Fibroblast of pulmonary artery (primary cell): ENCODE results near the gene AMPH.
"Not testable (repeated sequence)": the region's sequence is repeated elsewhere in the genome, so short reads cannot be mapped to it uniquely, and the experiment has no call there.

Experiments used
- DNase-seq: peaks from one replicate; pipeline ENCODE4 v3.0.0-alpha.2; 2010; ENCODE audit warnings: low read depth
- H3K4me3 ChIP-seq: replicated peaks from 2 replicates; pipeline ENCODE4 v1.5.1; 2011; ENCODE audit warnings: low read depth, mild to moderate bottlenecking, control low read depth, low read length, moderate library complexity
- TF ChIP-seq, protein P1 (sequence below): IDR thresholded peaks from 2 replicates; pipeline ENCODE4 v1.5.1; 2011; ENCODE audit warnings: mild to moderate bottlenecking, control low read depth, low read length, inconsistent platforms; ENCODE audit errors: missing control alignments

The AMPH gene

DNA sequence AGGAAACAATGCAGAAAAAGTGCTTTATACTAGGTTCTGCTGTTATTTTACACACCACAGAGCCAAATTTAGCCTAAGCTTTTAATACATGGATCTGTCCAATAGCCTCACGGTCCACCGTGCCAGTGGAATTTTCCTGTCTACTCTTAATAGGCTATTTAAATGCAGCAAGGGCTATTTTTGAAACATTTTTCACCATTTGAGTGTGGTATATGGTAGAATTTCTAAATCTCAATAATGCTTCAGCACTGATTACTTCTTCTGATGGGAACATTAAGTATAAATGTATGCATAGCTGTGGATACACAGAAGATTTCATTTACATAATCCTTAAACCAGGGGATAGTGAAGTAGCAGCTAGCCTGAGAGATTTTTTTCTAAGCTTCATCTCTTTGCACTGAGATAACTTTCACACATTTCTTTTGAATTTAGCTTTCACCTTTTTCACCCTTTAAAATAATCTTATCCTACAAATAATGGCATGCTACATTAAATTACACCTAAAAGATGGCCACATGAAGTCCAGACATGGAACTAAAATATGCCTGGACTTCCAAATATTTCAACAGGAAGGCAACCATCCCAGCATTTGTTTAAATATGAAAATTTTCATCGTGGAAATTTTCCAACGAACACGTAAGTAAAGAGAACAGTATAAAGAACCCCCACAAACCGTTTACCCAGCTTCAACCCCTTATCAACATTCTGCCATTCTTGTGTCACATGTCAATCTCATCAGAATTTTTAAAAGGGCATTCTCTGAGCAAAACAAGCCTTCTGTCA, 45.4 kb downstream of the AMPH start:
- no peak for DNase-seq
- TF ChIP-seq, protein P1, sequence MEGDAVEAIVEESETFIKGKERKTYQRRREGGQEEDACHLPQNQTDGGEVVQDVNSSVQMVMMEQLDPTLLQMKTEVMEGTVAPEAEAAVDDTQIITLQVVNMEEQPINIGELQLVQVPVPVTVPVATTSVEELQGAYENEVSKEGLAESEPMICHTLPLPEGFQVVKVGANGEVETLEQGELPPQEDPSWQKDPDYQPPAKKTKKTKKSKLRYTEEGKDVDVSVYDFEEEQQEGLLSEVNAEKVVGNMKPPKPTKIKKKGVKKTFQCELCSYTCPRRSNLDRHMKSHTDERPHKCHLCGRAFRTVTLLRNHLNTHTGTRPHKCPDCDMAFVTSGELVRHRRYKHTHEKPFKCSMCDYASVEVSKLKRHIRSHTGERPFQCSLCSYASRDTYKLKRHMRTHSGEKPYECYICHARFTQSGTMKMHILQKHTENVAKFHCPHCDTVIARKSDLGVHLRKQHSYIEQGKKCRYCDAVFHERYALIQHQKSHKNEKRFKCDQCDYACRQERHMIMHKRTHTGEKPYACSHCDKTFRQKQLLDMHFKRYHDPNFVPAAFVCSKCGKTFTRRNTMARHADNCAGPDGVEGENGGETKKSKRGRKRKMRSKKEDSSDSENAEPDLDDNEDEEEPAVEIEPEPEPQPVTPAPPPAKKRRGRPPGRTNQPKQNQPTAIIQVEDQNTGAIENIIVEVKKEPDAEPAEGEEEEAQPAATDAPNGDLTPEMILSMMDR = no peak
- H3K4me3 ChIP-seq = no peak overlapping the region

DNA sequence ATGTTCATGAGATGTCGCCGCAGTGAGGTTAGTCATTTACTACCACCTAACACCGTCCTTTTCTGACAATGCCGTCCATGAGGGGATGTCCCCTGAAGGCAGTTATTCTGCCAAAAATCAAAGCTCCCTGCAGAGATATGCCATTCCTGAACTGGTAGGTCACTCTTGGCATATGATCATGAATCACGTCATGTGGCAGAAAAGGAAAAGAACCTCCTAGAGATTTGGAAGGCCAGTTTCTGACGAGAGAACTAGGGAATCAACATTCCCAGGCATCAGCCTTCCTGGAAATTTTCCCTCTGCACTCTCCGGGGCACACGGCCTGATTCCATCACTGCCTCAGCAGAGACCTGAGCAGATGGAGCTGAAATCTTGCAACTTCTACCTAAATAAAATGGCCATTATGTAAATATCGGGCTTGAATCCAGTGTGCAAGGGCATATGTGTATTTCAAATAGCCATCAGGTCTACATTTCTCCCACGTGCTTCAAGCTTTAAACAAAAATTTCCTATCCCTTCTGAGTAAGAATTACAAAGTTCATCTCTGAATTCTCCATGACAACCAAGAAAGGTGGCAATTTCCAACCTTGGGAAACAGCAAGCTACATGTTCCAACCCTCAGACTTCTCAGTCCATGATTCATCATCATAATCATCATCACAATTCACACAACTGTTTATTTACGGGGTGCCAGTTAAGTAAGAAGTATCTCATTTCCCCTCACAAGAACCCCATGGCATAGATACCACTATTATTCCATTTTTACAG, 46.5 kb downstream of the AMPH start:
- peak; percentile 65 for DNase-seq
- TF ChIP-seq, protein P1 = no peak
- no peak overlapping the region for H3K4me3 ChIP-seq

DNA sequence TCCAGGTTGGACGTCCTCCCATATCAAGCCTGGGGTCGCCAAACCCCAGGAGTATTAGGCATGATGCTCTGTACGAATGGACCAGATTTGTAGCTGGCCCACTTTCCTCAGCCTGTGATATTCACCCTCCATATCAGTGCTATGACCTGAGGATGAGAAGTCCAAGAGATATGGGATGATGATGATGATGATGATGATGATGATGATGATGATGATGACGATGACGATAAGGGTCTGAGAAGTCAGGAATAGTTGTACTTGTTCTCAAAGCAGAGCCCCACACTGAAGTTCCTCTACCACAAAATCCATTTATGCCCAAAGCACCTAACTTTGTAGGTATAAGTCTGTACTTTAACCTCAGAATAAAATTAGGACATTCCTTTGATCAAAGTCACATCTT, 50.7 kb downstream of the AMPH start:
- TF ChIP-seq, protein P1 = no peak
- H3K4me3 ChIP-seq = no peak overlapping the region
- no peak for DNase-seq

DNA sequence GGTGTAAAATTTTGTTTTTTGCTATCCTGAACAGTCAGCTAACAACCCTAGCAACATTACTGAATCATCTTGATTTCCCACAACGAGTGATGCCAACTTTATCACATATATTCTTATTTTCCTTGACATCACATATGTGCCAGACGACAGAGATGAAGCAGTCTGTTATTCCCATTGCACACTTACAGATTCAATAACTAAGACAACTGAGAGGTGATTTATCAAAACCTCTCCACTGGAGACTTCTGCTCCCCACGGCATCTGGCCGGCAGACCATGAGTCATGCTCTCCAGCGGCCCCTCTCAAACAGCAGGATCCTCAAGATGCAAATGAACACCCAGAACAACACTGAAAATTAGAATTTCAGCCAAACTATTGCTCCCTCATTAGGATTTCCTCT, 57.1 kb downstream of the AMPH start:
- TF ChIP-seq, protein P1 = no peak
- DNase-seq = no peak
- no peak overlapping the region for H3K4me3 ChIP-seq

DNA sequence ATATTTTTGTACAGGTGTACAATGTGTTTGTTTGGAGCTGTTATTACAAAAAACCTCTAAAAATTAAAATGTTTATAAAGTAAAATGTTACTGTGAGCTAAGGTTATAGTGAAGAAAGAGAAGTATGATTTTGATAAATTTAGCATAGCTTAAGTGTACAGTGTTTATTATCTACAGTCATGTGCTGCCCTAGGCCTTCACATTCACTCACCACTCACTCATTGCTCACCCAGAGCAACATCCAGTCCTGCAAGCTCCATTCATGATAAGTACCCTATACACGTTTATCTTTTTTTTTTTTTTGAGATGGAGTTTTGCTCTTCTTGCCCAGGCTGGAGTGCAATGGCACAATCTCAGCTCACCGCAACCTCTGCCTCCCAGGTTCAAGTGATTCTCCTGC, 59.6 kb downstream of the AMPH start:
- H3K4me3 ChIP-seq, DNase-seq: not testable (repeated sequence)

DNA sequence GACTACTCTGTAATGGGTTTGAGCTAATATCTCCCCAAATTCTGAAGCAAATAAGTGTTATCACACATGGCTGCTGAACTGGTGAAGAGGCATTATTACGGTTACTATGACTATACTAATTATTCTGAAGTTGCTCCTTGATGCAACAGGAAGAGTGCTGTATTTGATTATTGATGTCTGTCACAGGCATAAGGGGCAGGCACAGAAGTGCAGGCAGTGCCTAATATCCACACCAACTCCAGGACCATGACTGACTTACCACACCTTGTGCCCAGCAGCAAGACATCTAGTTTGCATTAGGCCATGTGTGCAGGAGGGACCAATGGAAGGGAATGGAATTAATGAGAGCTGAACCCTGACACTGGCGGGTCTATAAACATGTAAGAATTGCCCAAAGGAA, 62.7 kb downstream of the AMPH start:
- no peak for DNase-seq
- TF ChIP-seq, protein P1 = no peak
- H3K4me3 ChIP-seq = no peak overlapping the region

DNA sequence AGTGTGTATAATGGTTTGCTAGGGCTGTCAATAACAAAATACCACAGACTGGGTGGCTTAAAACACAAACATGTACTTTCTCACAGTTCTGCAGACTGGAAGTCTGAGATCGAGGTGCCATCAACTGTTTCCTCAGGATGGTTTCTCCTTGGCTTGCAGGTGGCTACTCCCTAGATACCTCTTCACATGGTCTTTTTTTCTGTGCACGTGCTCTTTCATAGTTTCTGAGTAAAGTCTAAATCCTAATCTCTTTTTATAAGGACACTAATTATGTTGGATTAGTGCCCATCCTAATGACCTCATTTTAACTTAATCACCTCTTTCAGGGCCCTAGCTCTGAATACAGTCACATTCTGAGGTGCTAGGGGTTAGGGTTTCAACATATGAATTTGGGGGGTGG, 65.9 kb downstream of the AMPH start:
- no peak overlapping the region for H3K4me3 ChIP-seq
- TF ChIP-seq, protein P1 = no peak
- DNase-seq = no peak
